HepG2 (cell line): ENCODE data around the gene PLEKHD1. TPM values are rescaled to one million over a fixed set of nuclear protein-coding genes. Genes with fewer than 3 reads are reported as not detected.

Experiments used
- ATAC-seq: fragments of 200-7000 bp; cut with Tn5 transposase; 3 replicates; pipeline ENCODE4 v1.9.1; 2020; ENCODE audit warnings: mild to moderate bottlenecking, moderate library complexity
- BruUV-seq: library from RNA; stranded (reverse); fragments of 400-500 nt; replicated peaks from 2 replicates; lab custom pipeline; 2021; lab: Mats Ljungman, UMichigan
- CTCF ChIA-PET: fragments of 300-600 bp; formaldehyde crosslinking; extraction: SDS; loops from one replicate; lab custom pipeline; 2021; ENCODE audit warnings: low total read pairs, inconsistent platforms, low intra/inter-chr PET ratio; lab: Yijun Ruan, JAX
- POLR2A ChIA-PET: fragments of 350-600 bp; sonication (Branson Sonifier 250); formaldehyde crosslinking; loops from one replicate; lab custom pipeline; 2020; ENCODE audit warnings: antibody characterized with exemption, inconsistent platforms; lab: Yijun Ruan, JAX
- DNase-seq: peaks from one replicate; pipeline ENCODE4 v3.0.0-alpha.2; 2015; ENCODE audit warnings: low spot score
- FAIRE-seq: peaks from 3 replicates; lab custom pipeline; 2011; peaks lifted over from hg19 to GRCh38; lab: Jason Lieb, UNC
- H2AFZ ChIP-seq: one replicate; pipeline ENCODE4 v1.6.1; 2011; ENCODE audit warnings: low read length, inconsistent platforms
- H3K27ac ChIP-seq: fragments of 300-600 bp; 3 replicates; pipeline ENCODE4 v1.8.0; 2011; ENCODE audit warnings: mixed run types, mild to moderate bottlenecking, mixed read lengths, low read length, inconsistent platforms; ENCODE audit not compliant: insufficient read depth; ENCODE audit errors: extremely low read length
- H3K27me3 ChIP-seq, 2 experiments: fragments of 200-600 bp in 1 of 2; 2 replicates in 1 of 2; 3 replicates in 1 of 2; pipeline versions ENCODE4 v1.6.0 to v1.8.0; 2011; ENCODE audit warnings: low read length in 2 of 2, mild to moderate bottlenecking in 2 of 2, moderate library complexity in 2 of 2, inconsistent platforms in 1 of 2; ENCODE audit not compliant: insufficient read depth in 2 of 2, control insufficient read depth in 1 of 2
- H3K36me3 ChIP-seq, 2 experiments: fragments of 200-600 bp in 1 of 2; replicated peaks in 1 of 2; 2 replicates in 1 of 2; 3 replicates in 1 of 2; pipeline versions ENCODE4 v1.5.1 to v1.8.0; 2011; ENCODE audit warnings: low read length in 2 of 2, inconsistent platforms in 1 of 2; ENCODE audit not compliant: insufficient read depth in 2 of 2, control insufficient read depth in 1 of 2
- H3K4me1 ChIP-seq: 2 replicates; pipeline ENCODE4 v1.5.1; 2012; ENCODE audit warnings: low read length, inconsistent platforms; ENCODE audit not compliant: insufficient read depth
- H3K4me2 ChIP-seq: 2 replicates; pipeline ENCODE4 v1.6.0; 2011; ENCODE audit warnings: low read depth, low read length, inconsistent platforms
- H3K4me3 ChIP-seq, 3 experiments: fragments of 200-600 bp in 1 of 3; sonication (generic), shearing (Covaris generic) in 1 of 3; replicated peaks in 1 of 3; 2 replicates each; pipeline ENCODE4 v1.5.1; 2011 to 2016; ENCODE audit warnings: low read length in 3 of 3, inconsistent platforms in 2 of 3, low read depth in 2 of 3, mild to moderate bottlenecking in 2 of 3, control low read depth in 1 of 3, mixed read lengths in 1 of 3; ENCODE audit not compliant: insufficient read depth in 1 of 3
- H3K79me2 ChIP-seq: one replicate; pipeline ENCODE4 v1.6.1; 2011; ENCODE audit warnings: low read length, inconsistent platforms; ENCODE audit not compliant: insufficient read depth
- H3K9ac ChIP-seq: 2 replicates; pipeline ENCODE4 v1.6.0; 2011; ENCODE audit warnings: mild to moderate bottlenecking, low read depth, low read length, inconsistent platforms; ENCODE audit not compliant: insufficient read depth
- H3K9me3 ChIP-seq: 2 replicates; pipeline ENCODE4 v1.5.1; 2012; ENCODE audit warnings: mild to moderate bottlenecking, low read length
- H4K20me1 ChIP-seq: 2 replicates; pipeline ENCODE4 v1.6.0; 2011; ENCODE audit warnings: inconsistent platforms, mild to moderate bottlenecking, low read length, moderate library complexity; ENCODE audit not compliant: insufficient read depth
- ATF7-NPFF ChIP-seq: sonication (generic); formaldehyde crosslinking; IDR thresholded peaks from 2 replicates; pipeline ENCODE4 v1.8.1; 2023; ENCODE audit warnings: mild to moderate bottlenecking, low read depth, missing genetic modification reagents, moderate library complexity
- HNF4A ChIP-seq: sonication (generic); formaldehyde crosslinking; IDR thresholded peaks from 2 replicates; pipeline ENCODE4 v1.4.0; 2020; ENCODE audit warnings: missing genetic modification reagents
- MBNL3 ChIP-seq: fragments of 250-450 bp; sonication (Bioruptor Pico); conservative IDR thresholded peaks from 2 replicates; pipeline ENCODE4 v1.8.0; 2022; ENCODE audit warnings: mild to moderate bottlenecking, inconsistent platforms
- NR2F1 ChIP-seq, 2 experiments: fragments of 450-650 bp in 1 of 2; formaldehyde crosslinking in 1 of 2; IDR thresholded peaks; 2 replicates each; pipeline versions ENCODE4 v1.5.0 to v1.6.1; 2016 to 2020; ENCODE audit warnings: mild to moderate bottlenecking in 1 of 2, missing compliant biosample characterization in 1 of 2, missing genetic modification reagents in 1 of 2, moderate library complexity in 1 of 2
- NR2F6 ChIP-seq, 2 experiments: IDR thresholded peaks; 2 replicates each; pipeline ENCODE4 v1.6.1; 2016; ENCODE audit warnings: antibody characterized with exemption in 1 of 2, mild to moderate bottlenecking in 1 of 2
- REST ChIP-seq, 2 experiments: IDR thresholded peaks; 2 replicates each; pipeline ENCODE4 v1.6.1; 2011 to 2012; ENCODE audit warnings: low read length in 2 of 2, borderline replicate concordance in 1 of 2, low read depth in 1 of 2, mild to moderate bottlenecking in 1 of 2, moderate library complexity in 1 of 2
- TBP ChIP-seq: sonication (generic); formaldehyde crosslinking; IDR thresholded peaks from 2 replicates; pipeline ENCODE4 v1.5.0; 2020; ENCODE audit warnings: missing genetic modification reagents
- TEAD3 ChIP-seq: optimal IDR thresholded peaks from 2 replicates; pipeline ENCODE3; 2016; ENCODE audit warnings: borderline replicate concordance
- ZBTB7B ChIP-seq: sonication (generic); formaldehyde crosslinking; IDR thresholded peaks from 2 replicates; pipeline ENCODE4 v1.4.0; 2020; ENCODE audit warnings: missing genetic modification reagents
- ZNF17 ChIP-seq: sonication (generic); formaldehyde crosslinking; IDR thresholded peaks from 2 replicates; pipeline ENCODE4 v1.5.0; 2020; ENCODE audit warnings: mild to moderate bottlenecking, missing genetic modification reagents
- ZNF652 ChIP-seq: IDR thresholded peaks from 2 replicates; pipeline ENCODE4 v1.6.1; 2016; ENCODE audit warnings: low read depth, borderline replicate concordance
- ZSCAN30 ChIP-seq: sonication (generic); formaldehyde crosslinking; IDR thresholded peaks from 2 replicates; pipeline ENCODE4 v1.5.0; 2020; ENCODE audit warnings: mild to moderate bottlenecking, missing genetic modification reagents
- WGBS: methylation state at CpG from one replicate; pipeline ENCODE4 v1.1.6; 2017; ENCODE audit warnings: low lambda C conversion rate; 5-methylcytosine and 5-hydroxymethylcytosine counted together
- in situ Hi-C: cut with HindIII; loops from 2 replicates; pipeline ENCODE4 v1.10.0; 2017; ENCODE audit warnings: low pct_unique_long_range_greater_than_20kb; ENCODE audit not compliant: extremely low pct_ligation_motif_present
- intact Hi-C: fragments of 100-400 bp; cut with micrococcal nuclease; formaldehyde crosslinking; loops from one replicate; pipeline ENCODE4 v1.10.0; 2022; ENCODE audit not compliant: unreplicated experiment
- polyA plus RNA-seq, 8 experiments: library from polyadenylated mRNA; depleted of rRNA in 3 of 8; stranded (reverse) in 7 of 8; unstranded in 1 of 8; fragments of >200 nt; fragmentation: Illumina TruSeq in 4 of 8; extraction: Trizol in 4 of 8; gene quantifications; 2 replicates each; pipeline versions ENCODE4 v1.2.1 to v1.2.3, GENCODE V29; 2011 to 2016; ENCODE audit warnings: low read depth in 4 of 8, missing spikeins in 1 of 8, mixed read lengths in 1 of 8; ENCODE audit not compliant: insufficient read depth in 1 of 8
- total RNA-seq, 5 experiments: library from RNA; depleted of rRNA; stranded (reverse); fragments of >200 nt; fragmentation: Illumina TruSeq; extraction: Trizol; gene quantifications; 2 replicates each; pipeline ENCODE4 v1.2.3, GENCODE V29; 2016; ENCODE audit warnings: low read depth in 1 of 5
- TF ChIP-seq, protein P1 (sequence below): IDR thresholded peaks from 2 replicates; pipeline ENCODE4 v1.6.1; 2012; ENCODE audit warnings: inconsistent platforms

PLEKHD1 gene
- total and polyA plus RNA-seq, 2 of the 13 experiments (the other 11 are each of a cell fraction or from before 2014, with no cell fraction given): 0.01 TPM; not detected in 1

DNA sequence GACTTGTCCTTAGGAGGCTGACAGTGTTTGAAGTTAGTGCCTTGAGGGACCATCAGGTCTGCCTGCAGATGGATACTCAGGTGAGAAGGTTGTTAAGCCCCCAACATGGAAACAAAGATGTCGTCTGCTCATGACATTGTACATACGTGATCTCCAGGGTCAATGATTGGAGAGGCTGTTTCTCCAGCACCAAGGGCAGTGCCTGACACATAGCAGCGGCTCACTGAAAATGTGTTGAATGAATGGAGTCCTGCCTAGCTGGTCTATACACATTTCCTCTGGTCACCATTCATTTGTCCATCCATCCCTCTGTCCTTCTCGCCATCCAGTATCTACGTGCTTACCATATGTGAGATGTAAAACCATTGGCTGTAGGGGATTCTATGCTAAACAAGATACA, 83.0 kb downstream of the PLEKHD1 start:
- DNase-seq (no peak), FAIRE-seq (no peak), ATAC-seq (no peak)
- Histone ChIP-seq H3K27me3 (peaks cover 2 to 48% of the 10 kb centered on the region in 2 experiments), H3K4me3 (no peak overlapping the region), H3K36me3 (no peaks in the 10 kb centered on the region), H3K79me2 (no peaks in the 10 kb centered on the region), H3K9ac (no peak overlapping the region), H3K4me2 (no peak overlapping the region), H3K27ac (no peak overlapping the region), H2AFZ (no peak overlapping the region), H3K9me3 (no peaks in the 10 kb centered on the region), H3K4me1 (peaks cover 14% of the 10 kb centered on the region), H4K20me1 (no peaks in the 10 kb centered on the region)
- ChIA-PET POLR2A (no interaction called here), CTCF (no interaction called here)
- TF ChIP-seq ATF7-NPFF (CRISPR knock-in tag): no peak
- TF ChIP-seq ZNF17 (CRISPR knock-in tag): no peak
- TF ChIP-seq MBNL3: no peak
- TF ChIP-seq REST (IDR thresholded peaks at IDR 0.05; ENCODE audit: borderline replicate concordance in 1 of 2, low read depth in 1 of 2, low read length in 2 of 2): peak in 1 of 2 experiments; percentile 62; a peak in 1 of 4 replicates
- intact Hi-C loops (no loop called here), in situ Hi-C loops (no loop called here)
- WGBS: 74% methylated on average over 2 of the region's 5 CpGs
- BruUV-seq: no TSS peak

DNA sequence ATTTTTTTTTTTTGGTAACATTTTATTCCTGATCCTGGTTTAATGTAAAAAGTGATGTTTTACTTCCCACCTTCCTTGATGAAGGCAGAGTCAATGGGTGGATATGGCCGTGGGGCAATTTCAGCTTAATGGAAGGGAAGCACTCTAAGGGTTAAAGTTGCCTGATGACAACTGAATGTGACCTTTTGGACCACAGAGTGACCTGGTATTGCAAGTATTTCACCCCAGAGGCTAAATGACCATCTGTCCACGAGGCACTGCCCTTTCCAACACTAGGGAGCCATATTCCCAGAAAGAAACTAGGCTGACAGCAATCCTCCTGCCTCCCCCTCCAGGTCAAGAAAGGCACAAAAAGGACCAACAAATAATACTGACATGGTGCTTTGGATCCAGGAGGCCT, 85.3 kb downstream of the PLEKHD1 start:
- intact Hi-C loops: no loop called here
- Histone ChIP-seq H3K27ac (no peak overlapping the region), H3K9ac (no peak overlapping the region), H3K79me2 (no peaks in the 10 kb centered on the region), H2AFZ (no peak overlapping the region), H4K20me1 (no peaks in the 10 kb centered on the region), H3K27me3 (peaks cover 2 to 64% of the 10 kb centered on the region in 2 experiments)
- POLR2A ChIA-PET: no interaction called here
- BruUV-seq: no TSS peak
- FAIRE-seq (no peak), DNase-seq (no peak)
- 41% methylated on average over 2 of the region's 2 CpGs for WGBS
- CTCF ChIA-PET: no interaction called here
- TF ChIP-seq, protein P1, sequence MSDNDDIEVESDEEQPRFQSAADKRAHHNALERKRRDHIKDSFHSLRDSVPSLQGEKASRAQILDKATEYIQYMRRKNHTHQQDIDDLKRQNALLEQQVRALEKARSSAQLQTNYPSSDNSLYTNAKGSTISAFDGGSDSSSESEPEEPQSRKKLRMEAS: 0 out of 2 replicates have a peak, but pooled peaks have one; percentile 27
- peak; percentile 88 for TF ChIP-seq ZNF652
- no peak for TF ChIP-seq TBP (CRISPR knock-in tag)
- TF ChIP-seq NR2F6 (IDR thresholded peaks at IDR 0.05): no peak
- peak; percentile 37; the same call in 1 of the 2 replicates for TF ChIP-seq NR2F6 (CRISPR knock-in tag; IDR thresholded peaks at IDR 0.05)
- no peak for TF ChIP-seq ZSCAN30
- peak; percentile 58 for TF ChIP-seq TEAD3 (CRISPR knock-in tag)
- peak in 1 of 2 experiments; percentile 65; a peak in 2 of 4 replicates for TF ChIP-seq NR2F1 (CRISPR knock-in tag; IDR thresholded peaks at IDR 0.05)
- TF ChIP-seq HNF4A (CRISPR knock-in tag): peak; percentile 61
- no peak for TF ChIP-seq ZBTB7B (CRISPR knock-in tag)
- TF ChIP-seq, all 625 proteins: peak for 6
- no peaks in the 10 kb centered on the region for H3K9me3 ChIP-seq
- in situ Hi-C loops: loop anchor here (5.0 kb wide), 1 partner anchor 33 kb away; no protein-coding TSS in a partner anchor
- H3K36me3 ChIP-seq: no peaks in the 10 kb centered on the region
- no peak overlapping the region for H3K4me2 ChIP-seq
- ATAC-seq: no peak
- peaks cover 31% of the 10 kb centered on the region for H3K4me1 ChIP-seq
- no peak overlapping the region for H3K4me3 ChIP-seq
